ENCODE data around the gene ROR1. TPM values are rescaled to one million over a fixed set of nuclear protein-coding genes. Genes with fewer than 3 reads are reported as not detected.
"Not testable (repeated sequence)": the region's sequence is repeated elsewhere in the genome, so short reads cannot be mapped to it uniquely, and the experiment has no call there.

ROR1 gene
- total and polyA plus RNA-seq, 5 donors, result 3.4 to 32.5 (median 11.9) TPM

DNA sequence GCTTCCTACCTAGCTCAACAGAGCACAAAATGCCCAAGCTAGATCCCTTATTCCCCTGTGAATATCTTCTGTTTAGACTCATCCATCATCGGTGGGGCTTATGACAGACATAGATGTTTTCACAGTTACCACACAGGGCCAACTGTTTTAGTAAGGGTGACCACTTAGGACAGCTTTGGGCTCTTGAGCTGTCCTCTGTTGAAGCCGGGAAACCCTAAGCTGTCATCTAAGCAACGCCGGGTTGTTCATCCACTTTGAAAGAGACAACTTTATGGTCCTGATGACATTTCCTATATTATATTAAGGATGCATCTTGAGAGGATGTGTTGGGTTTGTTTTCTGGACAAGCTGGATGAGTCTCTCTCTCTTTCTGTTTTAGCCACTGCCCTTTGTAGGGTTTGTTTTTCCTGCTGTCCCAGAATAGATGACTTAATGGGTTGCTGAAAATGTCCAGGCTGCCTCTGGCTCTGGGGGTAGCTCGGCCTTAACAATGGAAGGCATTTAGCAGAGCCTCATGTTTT lies 319.1 kb downstream of the ROR1 start:
- H3K4me1 ChIP-seq (ENCODE audit: control insufficient read depth, insufficient read depth, low read length), result no peaks in the 10 kb centered on the region
- DNase-seq (no peak), ATAC-seq (no peak)
- no peak overlapping the region for H3K27ac ChIP-seq (ENCODE audit: low read length)
- no peaks in the 10 kb centered on the region for H3K27me3 ChIP-seq (ENCODE audit: control insufficient read depth, insufficient read depth)
- WGBS, result 69% methylated on average over 5 of the region's 5 CpGs
- H3K9me3 ChIP-seq (ENCODE audit: control insufficient read depth, low read length), result no peaks in the 10 kb centered on the region
- no peak overlapping the region for H3K4me3 ChIP-seq (ENCODE audit: low read length)
- intact Hi-C loops (cut with DNase I), result no loop called here

DNA sequence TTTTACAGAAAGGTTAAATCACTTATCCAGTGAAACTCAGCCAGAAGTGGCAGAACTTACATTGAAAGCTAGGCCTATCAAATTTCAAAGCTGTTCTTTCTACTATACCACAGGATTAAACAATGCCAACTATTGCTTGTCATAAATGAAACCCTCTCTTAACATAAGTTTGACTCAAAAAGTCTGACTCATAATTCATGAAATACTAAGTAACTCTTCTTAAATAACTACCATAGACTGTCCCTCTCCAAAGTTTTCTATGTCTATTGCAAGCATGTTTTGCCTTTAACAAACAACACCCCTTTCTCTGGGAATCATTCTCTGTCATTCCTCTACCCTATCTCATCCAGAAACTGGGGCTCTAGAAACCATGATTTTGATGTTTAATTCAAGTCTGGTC lies 320.1 kb downstream of the ROR1 start:
- ATAC-seq (no peak), DNase-seq (no peak)
- H3K4me3 ChIP-seq (ENCODE audit: low read length), result no peak overlapping the region
- H3K9me3 ChIP-seq (ENCODE audit: control insufficient read depth, low read length), result no peaks in the 10 kb centered on the region
- H3K27me3 ChIP-seq (ENCODE audit: control insufficient read depth, insufficient read depth), result no peaks in the 10 kb centered on the region
- intact Hi-C loops (cut with DNase I), result no loop called here
- H3K27ac ChIP-seq (ENCODE audit: low read length), result no peak overlapping the region
- peaks cover 5% of the 10 kb centered on the region for H3K4me1 ChIP-seq (ENCODE audit: control insufficient read depth, insufficient read depth, low read length)

DNA sequence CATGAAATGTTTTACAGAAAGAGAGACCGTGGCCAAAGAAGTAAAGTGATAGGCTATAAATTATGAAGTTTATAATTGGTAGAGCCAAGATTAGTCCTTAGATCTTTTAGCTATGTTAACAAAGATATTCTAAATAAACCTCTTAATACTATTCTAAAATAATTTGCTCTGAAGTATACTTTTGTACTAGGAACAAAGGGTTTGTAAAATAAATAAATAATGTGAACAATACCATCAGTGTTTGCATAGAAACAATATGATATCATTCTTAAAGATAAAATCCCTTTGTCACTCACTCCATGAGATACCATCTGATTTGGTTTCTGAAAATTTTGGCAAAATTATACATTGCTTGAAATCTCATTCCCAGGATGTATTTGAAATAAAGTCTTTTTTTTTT lies 322.0 kb downstream of the ROR1 start:
- Histone ChIP-seq H3K4me1 (ENCODE audit: control insufficient read depth, insufficient read depth, low read length) (peaks cover 6% of the 10 kb centered on the region), H3K27ac (ENCODE audit: low read length) (no peak overlapping the region), H3K9me3 (ENCODE audit: control insufficient read depth, low read length) (no peaks in the 10 kb centered on the region), H3K27me3 (ENCODE audit: control insufficient read depth, insufficient read depth) (no peaks in the 10 kb centered on the region), H3K4me3 (ENCODE audit: low read length) (no peak overlapping the region)
- no peak for DNase-seq
- intact Hi-C loops (cut with DNase I), result no loop called here
- 88% methylated on average over 1 of the region's 1 CpG for WGBS
- ATAC-seq, result no peak

DNA sequence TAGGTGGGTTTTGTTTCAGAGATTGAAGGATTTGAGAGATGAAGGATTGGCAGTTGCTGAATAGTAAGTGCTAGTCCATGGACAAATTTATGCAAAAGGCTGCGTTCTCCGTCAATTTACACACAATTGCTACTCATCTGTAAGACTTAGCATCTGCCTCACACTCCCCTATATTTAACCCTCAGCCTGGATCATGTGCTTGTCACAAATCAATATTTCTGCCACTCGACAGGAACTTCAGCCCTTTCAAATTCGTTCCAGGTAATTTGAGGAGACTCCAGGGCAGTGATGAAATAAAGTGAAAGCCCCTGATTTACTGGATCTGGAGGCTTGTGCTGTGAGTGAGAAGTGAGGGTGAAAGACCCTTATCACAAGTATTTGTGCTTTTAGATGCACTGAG lies 324.0 kb downstream of the ROR1 start:
- no peak overlapping the region for H3K4me3 ChIP-seq (ENCODE audit: low read length)
- no peaks in the 10 kb centered on the region for H3K27me3 ChIP-seq (ENCODE audit: control insufficient read depth, insufficient read depth)
- ATAC-seq (no peak), DNase-seq (no peak)
- H3K27ac ChIP-seq (ENCODE audit: low read length), result no peak overlapping the region
- H3K4me1 ChIP-seq (ENCODE audit: control insufficient read depth, insufficient read depth, low read length), result peaks cover 6% of the 10 kb centered on the region
- H3K9me3 ChIP-seq (ENCODE audit: control insufficient read depth, low read length), result no peaks in the 10 kb centered on the region
- intact Hi-C loops (cut with DNase I), result no loop called here
- 64% methylated on average over 4 of the region's 4 CpGs for WGBS

DNA sequence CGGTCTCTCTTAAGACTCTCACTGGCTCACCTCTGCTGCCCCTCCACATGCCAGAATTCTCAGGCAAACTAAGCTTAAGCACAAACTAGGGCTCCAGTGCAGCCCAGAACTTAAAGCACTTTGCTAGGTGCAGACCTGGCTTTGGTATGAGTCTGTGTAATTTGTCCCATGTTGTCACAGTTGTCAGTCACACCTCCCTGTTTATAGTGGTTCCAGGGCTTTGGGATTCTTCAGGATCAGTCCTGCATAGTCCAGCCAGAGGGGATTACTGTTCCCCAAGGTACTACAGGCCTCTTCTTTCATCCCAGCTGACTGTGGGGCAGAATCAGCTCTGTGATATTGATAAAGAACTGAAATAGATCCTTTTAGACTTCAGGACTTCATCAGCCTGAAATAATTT lies 324.6 kb downstream of the ROR1 start:
- intact Hi-C loops (cut with DNase I), result no loop called here
- H3K27ac ChIP-seq (ENCODE audit: low read length), result no peak overlapping the region
- DNase-seq (no peak), ATAC-seq (peak; percentile 32 to 61)
- 89% methylated on average over 1 of the region's 1 CpG for WGBS
- H3K9me3 ChIP-seq (ENCODE audit: control insufficient read depth, low read length), result no peaks in the 10 kb centered on the region
- no peak overlapping the region for H3K4me3 ChIP-seq (ENCODE audit: low read length)
- H3K27me3 ChIP-seq (ENCODE audit: control insufficient read depth, insufficient read depth), result no peaks in the 10 kb centered on the region
- peaks cover 6% of the 10 kb centered on the region for H3K4me1 ChIP-seq (ENCODE audit: control insufficient read depth, insufficient read depth, low read length)

DNA sequence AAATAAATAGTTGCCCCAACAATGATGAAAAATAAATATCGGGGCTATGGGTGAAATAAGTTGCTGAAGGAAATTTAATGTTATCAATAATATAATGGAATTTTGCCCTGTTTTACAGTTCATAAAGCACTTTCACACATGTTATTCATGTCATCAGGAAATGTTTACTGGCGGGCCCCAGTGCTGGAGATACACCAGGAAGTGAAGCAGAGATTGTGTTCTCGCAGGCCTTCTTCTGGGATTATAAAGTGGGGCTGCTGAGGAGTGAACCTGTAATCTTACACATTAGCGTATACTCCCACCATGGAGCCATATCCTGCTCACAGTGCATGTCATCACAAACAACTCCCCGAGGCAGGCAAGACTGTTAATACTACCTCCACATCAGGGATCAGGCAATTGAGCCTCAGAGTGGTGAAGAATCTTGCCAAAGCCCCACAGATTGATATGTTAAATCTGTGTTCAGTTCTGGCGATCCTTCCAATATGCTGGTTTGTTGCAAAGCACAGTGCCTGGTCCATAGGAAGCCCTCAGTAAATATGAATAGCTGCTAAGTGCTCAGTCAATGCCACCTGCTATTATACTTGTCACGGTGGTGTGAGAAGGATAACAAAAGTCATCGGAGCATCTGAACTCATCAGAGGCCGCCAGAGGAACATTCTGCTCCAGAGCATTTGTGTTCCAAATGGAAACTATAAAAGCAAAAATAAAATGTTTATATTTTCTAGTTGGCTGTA lies 325.2 kb downstream of the ROR1 start:
- no peaks in the 10 kb centered on the region for H3K27me3 ChIP-seq (ENCODE audit: control insufficient read depth, insufficient read depth)
- H3K9me3 ChIP-seq (ENCODE audit: control insufficient read depth, low read length), result no peaks in the 10 kb centered on the region
- H3K4me3 ChIP-seq (ENCODE audit: low read length), result no peak overlapping the region
- ATAC-seq (no peak), DNase-seq (no peak)
- 57% methylated on average over 9 of the region's 9 CpGs for WGBS
- peaks cover 6% of the 10 kb centered on the region for H3K4me1 ChIP-seq (ENCODE audit: control insufficient read depth, insufficient read depth, low read length)
- H3K27ac ChIP-seq (ENCODE audit: low read length), result no peak overlapping the region
- intact Hi-C loops (cut with DNase I), result no loop called here

DNA sequence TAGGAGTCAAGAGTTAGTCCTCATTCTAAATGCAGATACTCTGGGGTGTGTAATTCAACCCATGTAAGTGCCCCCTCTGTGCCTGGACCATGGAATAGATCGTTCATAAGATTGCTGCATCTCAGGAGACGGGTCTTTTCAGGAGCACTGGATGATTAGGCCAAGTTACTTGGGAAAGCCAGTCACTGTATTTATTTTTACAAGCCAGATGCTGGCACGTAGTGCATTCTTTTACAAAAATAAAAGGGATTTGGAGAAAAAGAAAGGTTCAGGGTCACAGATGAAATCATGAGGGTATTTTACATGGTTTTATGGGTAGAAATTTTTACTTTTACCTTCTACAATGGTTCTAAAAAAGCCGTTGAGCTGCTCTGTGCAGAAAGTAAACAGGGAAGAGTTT lies 327.0 kb downstream of the ROR1 start:
- DNase-seq (no peak), ATAC-seq (no peak)
- no peaks in the 10 kb centered on the region for H3K27me3 ChIP-seq (ENCODE audit: control insufficient read depth, insufficient read depth)
- intact Hi-C loops (cut with DNase I), result no loop called here
- no peak overlapping the region for H3K27ac ChIP-seq (ENCODE audit: low read length)
- WGBS, result 86% methylated on average over 4 of the region's 4 CpGs
- H3K4me1 ChIP-seq (ENCODE audit: control insufficient read depth, insufficient read depth, low read length), result peaks cover 6% of the 10 kb centered on the region
- H3K9me3 ChIP-seq (ENCODE audit: control insufficient read depth, low read length), result no peaks in the 10 kb centered on the region
- no peak overlapping the region for H3K4me3 ChIP-seq (ENCODE audit: low read length)

DNA sequence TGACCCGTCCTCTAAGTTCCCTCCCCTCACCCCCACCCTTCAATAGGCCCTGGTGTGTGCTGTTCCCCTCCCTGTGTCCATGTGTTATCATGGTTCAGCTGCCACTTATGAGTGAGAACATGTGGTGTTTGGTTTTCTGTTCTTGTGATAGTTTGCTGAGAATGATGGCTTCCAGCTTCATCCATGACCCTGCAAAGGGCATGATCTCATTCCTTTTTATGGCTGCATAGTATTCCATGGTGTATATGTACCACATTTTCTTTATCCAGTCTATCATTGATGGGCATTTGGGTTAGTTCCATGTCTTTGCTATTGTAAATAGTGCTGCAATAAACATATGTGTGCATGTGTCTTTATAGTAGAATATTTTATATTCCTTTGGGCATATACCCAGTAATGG lies 330.8 kb downstream of the ROR1 start:
- H3K27me3 ChIP-seq (ENCODE audit: control insufficient read depth, insufficient read depth); DNase-seq; ATAC-seq; H3K4me3 ChIP-seq (ENCODE audit: low read length); H3K27ac ChIP-seq (ENCODE audit: low read length); H3K9me3 ChIP-seq (ENCODE audit: control insufficient read depth, low read length); H3K4me1 ChIP-seq (ENCODE audit: control insufficient read depth, insufficient read depth, low read length); intact Hi-C loops (cut with DNase I): not testable (repeated sequence)
- WGBS, result 80% methylated on average over 1 of the region's 1 CpG

DNA sequence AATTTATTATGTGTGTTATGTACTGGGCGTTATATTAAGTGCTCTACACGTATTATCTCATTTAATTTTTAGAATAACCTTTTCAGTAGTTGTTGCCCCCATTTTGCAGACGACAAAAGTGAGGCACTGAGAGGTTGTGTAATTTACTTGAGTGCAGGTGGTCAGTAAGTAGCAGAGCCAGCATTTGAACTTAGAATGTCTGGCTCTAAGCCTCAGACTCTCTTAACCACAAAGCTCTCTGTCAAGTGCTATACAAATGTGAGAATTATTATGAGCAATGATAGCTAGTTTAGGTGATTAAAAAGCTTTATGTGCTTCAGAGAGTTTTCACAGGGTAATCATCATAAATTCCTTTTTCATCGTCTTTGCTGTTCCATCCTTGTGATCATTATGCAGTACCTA lies 333.3 kb downstream of the ROR1 start:
- intact Hi-C loops (cut with DNase I), result no loop called here
- H3K4me1 ChIP-seq (ENCODE audit: control insufficient read depth, insufficient read depth, low read length), result peaks cover 3% of the 10 kb centered on the region
- H3K27me3 ChIP-seq (ENCODE audit: control insufficient read depth, insufficient read depth), result no peaks in the 10 kb centered on the region
- WGBS, result 87% methylated on average over 4 of the region's 4 CpGs
- no peak for DNase-seq
- ATAC-seq, result no peak
- H3K4me3 ChIP-seq (ENCODE audit: low read length), result no peak overlapping the region
- H3K9me3 ChIP-seq (ENCODE audit: control insufficient read depth, low read length), result no peaks in the 10 kb centered on the region
- no peak overlapping the region for H3K27ac ChIP-seq (ENCODE audit: low read length)

DNA sequence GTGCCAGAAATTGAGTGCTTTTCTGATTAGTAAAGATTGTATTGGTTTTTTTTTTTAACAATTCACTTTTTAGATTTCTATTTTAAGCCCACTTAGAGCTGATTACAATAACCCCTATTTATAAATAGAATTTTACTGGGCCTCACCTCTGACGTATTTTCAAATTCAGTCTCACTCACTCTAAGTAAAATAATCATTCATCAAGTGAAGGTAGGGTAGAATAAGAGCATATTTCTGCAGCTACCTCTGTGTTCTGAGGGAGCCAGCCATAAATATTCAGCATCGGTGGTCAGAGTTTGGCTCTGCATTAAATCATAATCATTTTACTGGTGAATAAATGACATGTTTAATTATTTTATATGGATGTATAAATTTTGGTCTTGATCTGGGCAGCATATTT lies 333.8 kb downstream of the ROR1 start:
- H3K4me3 ChIP-seq (ENCODE audit: low read length), result no peak overlapping the region
- peaks cover 3% of the 10 kb centered on the region for H3K4me1 ChIP-seq (ENCODE audit: control insufficient read depth, insufficient read depth, low read length)
- no peak overlapping the region for H3K27ac ChIP-seq (ENCODE audit: low read length)
- intact Hi-C loops (cut with DNase I), result no loop called here
- 64% methylated on average over 2 of the region's 2 CpGs for WGBS
- ATAC-seq (no peak), DNase-seq (no peak)
- H3K27me3 ChIP-seq (ENCODE audit: control insufficient read depth, insufficient read depth), result no peaks in the 10 kb centered on the region
- no peaks in the 10 kb centered on the region for H3K9me3 ChIP-seq (ENCODE audit: control insufficient read depth, low read length)

DNA sequence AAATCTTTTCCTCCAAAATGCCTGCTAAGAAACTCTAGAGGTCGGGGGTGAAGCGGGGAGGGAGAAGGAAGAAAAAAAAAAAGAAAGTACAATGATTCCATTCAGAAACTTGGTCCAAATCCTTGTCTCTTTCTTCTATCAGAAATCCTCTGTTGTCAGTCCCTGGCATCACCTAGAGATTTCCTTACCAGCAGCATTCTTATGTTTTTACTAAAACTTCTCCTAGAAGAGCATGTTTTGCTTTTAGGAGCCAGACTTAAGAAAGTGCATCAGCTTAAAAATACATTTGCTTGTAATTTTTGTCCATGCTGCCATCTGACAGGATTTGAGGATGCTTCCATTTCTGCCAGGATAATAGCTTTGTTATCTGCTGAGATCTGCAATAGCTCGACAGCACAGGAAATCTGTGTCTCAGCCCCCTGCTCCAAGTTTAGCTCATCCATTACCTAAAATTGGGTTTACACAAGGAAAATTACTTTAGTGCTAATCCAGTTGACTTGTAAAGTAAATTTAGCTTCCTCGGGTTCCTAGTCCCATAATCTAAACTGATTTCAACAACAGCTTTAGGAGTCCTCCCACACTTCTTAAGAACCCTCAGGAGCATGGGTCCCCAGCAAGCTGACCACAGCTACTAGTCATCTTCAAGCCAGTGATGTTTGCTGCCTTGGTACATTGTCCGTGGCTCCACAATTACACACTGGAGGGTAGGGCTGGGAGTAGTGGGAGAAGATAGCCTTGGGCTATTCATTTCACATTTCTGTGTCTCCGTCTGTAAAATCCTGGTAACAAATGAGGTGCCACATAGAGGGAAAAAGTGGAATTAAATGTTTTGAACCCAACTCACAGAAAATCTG lies 337.3 kb downstream of the ROR1 start:
- H3K27ac ChIP-seq (ENCODE audit: low read length), result no peak overlapping the region
- no peaks in the 10 kb centered on the region for H3K9me3 ChIP-seq (ENCODE audit: control insufficient read depth, low read length)
- H3K27me3 ChIP-seq (ENCODE audit: control insufficient read depth, insufficient read depth), result no peaks in the 10 kb centered on the region
- DNase-seq (no peak), ATAC-seq (no peak)
- no peak overlapping the region for H3K4me3 ChIP-seq (ENCODE audit: low read length)
- peaks cover 3% of the 10 kb centered on the region for H3K4me1 ChIP-seq (ENCODE audit: control insufficient read depth, insufficient read depth, low read length)
- intact Hi-C loops (cut with DNase I), result no loop called here
- 70% methylated on average over 6 of the region's 6 CpGs for WGBS
